Colon (tissue), 2 donors: Measurements from ENCODE around the gene CA4.

ENCODE experiments used
- FAIRE-seq: peaks from 2 replicates; lab custom pipeline; 2012; peaks lifted over from hg19 to GRCh38; lab: Jason Lieb, UNC
- donor health status: control.
- donor health status: control.

Gene CA4

DNA sequence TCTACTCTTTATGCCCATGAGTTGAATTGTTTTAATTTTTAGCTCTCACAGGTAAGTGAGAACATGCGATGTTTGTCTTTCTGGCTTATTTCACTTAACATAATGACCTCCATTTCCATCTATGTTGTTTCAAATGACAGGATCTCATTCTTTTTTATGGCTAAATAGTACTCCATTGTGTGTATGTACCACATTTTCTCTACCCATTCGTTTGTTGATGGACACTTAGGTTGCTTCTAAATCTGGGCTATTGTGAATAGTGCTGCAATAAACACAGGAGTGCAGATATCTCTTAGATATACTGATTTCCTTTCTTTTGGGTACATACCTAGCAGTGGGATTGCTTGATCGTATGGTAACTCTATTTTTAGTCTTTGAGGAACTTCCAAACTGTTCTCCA, 19.3 kb upstream of the CA4 start:
- no peak for FAIRE-seq

- no peak for FAIRE-seq
Observed at GRCh38 chr17:60134396-60135150, 15.2 kb upstream of the CA4 start.

DNA sequence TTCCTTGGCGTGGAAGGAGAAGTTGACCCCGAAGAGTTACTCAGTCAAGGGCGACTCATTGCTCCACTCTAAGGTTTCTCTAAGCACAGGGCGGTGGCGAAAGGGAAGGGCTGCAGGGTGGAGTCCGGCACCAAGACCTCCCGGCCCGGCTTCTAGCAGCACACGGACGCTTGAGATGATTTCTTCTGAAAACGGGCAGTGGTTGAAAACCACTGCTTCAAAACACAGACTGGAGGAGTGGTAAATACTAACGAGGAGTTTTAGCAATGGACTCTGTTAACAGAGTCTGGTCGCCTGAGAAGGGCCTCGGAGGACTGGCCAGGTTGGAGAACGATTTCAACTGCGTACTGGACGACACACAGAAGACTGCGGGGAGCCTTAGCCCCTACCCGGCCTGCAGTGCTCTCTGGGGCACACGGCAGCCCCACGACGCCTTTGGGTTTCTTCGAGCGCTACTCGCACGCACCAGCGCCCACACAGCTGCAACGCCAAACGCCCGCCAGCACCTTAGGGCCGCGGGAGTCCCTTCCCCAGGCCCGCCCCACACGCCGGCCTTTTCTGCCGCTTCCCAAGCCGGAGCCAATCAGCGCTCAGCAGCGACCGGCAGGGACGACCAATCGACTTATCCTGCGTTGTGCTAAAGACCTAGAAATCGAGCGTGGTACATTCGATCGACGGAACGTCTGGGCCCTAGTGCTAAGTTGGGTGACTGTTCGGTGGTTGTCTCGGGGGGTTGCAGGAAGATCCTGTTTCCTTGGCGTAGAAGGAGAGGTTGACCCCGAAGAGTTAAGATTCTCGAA, 14.4 kb upstream of the CA4 start:
- FAIRE-seq, result no peak

- no peak for FAIRE-seq
Observed at GRCh38 chr17:60135951-60136666, 13.7 kb upstream of the CA4 start.

- no peak for FAIRE-seq
Observed at GRCh38 chr17:60137731-60138130, 12.0 kb upstream of the CA4 start.

GRCh38 chr17:60138769-60139437, 10.9 kb upstream of the CA4 start:
- no peak for FAIRE-seq

- no peak for FAIRE-seq
Observed at GRCh38 chr17:60139438-60140285, 10.1 kb upstream of the CA4 start.

DNA sequence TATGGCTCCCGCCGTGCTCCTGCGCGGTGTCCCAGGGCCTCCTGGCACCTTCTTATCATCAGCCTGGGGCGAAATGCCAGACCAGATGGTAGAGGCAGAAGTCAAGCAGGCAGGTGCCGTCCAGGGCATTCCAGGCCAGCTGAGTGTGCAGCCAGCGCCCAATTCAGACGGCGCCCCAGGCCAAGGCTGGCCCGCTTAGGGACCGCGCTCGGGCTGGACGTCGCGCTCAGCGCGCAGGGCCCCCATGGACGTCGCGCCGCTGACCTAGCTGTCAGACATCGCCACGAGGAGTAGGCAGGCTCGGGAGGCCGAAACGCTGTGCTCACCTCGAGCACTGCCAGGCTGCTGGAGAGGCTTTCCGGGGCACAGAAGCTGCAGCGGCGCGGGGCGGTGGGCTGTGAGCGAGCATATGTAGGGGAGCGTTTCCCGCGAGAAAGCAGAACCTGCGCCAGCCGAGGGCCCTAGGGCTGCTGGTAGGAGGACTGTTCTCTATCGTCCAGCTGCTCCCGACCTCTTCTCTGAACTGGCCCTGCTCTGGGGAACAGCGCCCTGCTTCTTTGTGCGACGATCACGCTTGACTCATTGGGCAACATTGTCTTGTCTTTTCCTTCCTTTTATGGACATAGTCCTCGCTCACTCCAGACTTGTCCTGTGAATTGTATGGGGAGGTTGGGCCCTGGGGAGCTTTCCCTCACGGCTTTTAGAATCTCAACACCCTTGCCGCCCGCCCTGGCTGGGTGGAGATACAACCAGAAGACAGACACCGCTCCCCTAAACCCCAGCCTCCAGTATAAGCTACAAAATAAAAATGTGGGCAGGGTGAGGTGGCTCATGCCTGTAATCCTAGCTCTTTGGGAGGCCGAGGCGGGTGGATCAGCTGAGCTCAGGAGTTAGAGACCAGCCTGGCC, 8.4 kb upstream of the CA4 start:
- FAIRE-seq, result no peak

- no peak for FAIRE-seq
Observed at GRCh38 chr17:60142872-60143499, 6.8 kb upstream of the CA4 start.

- no peak for FAIRE-seq
Observed at GRCh38 chr17:60145006-60145935, 4.5 kb upstream of the CA4 start.

DNA sequence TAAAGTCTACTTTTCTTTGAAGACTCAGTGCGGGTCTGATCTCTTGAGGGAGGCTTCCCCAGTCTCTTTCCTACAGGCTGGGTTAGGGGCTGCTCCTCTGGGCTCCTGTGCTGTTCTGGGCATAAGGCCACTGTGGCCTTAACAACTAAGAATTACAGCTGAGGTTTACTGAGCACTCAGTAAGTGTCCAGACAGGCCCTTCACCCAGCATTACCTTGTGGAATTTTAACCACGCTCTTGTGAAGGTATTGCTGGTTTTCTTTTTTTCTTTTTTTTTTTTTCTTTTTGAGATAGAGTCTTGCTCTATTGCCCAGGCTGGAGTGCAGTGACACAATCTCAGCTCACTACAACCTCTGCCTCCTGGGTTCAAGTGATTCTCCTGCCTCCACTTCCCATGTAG, 3.6 kb upstream of the CA4 start:
- no peak for FAIRE-seq

DNA sequence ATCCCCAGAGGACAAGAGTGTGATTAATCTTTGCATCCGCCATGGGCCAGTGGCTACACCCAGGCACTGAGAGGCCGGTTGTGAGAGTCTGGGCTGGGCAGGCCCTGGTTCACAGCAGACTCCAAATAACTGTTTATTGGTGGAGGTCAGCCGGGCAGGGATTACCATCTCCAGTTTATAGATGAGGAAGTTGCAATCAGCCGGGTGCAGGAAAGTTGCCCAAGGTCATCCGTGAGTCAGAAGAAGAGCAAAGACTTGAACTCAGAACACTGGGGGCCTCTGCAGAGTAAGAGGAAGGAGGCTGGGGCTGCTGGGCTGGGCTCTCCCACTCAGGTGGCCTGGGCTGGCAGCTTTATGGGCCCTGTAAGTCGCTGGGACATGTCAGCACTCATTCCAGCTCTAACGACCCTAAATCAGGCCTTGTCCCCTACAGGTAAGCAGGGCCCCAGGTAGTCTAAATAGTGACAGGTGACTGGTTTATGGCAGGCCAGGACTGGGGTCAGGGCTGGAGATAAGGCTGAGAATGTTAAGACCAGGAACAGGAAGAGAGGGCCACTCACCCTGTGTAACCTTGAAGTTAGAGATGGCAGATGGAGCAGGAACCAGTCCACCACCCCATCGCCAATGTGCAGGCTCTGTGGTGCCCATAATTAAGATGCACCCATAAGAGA, 2.1 kb upstream of the CA4 start:
- no peak for FAIRE-seq

- no peak for FAIRE-seq
Observed at GRCh38 chr17:60148373-60148772, 1.4 kb upstream of the CA4 start.

DNA sequence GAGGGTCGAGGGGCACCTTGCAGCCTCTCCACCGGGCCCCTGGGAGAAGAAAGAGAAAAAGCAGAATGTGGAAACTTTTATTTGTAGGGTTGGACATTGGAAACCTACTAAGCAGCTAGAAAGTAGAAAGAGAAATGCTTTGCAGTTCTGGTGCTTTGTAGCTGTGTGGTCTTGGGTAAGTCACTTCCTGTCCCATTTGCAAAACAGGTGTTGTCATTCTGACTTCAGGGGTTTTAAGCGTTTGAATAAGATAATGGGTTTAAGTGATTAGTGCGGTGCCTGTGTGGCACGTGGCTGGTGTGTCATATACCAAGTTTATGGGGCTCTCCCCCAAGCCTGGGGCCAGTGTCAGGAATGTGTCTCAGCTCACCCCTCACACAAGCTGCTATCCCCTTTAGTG, 1.6 kb downstream of the CA4 start:
- FAIRE-seq, result no peak

GRCh38 chr17:60153606-60154390, 4.0 kb downstream of the CA4 start:
- no peak for FAIRE-seq

DNA sequence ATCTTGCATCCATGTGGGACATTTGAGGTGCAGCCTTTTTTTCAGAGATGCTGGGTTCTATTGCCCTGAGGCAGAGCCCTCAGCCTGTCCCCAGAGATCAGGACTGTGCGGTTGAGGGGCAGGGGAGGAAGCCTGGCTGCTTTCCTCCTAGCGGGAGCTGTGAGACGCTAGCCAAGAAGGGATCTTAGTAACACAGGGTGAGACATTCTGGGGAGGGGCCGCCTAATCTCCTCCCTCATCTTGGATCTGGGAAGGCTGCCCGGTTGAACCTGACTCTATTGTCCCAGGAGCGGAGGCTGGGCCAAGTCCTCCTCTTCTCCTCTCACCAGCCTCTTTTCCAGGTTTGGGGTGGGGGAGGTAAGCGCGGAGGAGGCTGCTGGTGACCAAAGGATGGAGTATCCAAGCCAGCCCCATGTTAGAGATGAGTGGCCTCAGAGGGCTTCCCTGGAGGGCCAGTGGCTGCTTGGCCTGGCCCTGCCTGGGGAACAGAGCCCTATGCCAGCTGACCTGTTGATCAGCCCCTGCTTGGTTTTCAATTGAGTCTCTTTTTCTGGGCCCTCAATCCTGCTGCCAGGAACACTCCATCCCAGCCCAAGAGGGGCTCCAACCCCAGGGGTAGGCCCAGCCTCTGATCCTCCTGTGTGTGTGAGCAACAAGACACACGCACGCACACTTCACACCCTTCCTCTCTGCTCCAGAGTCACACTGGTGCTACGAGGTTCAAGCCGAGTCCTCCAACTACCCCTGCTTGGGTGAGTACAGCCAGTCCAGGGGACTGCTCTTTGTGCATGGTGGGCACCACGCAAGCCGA, 5.0 kb downstream of the CA4 start:
- no peak for FAIRE-seq

DNA sequence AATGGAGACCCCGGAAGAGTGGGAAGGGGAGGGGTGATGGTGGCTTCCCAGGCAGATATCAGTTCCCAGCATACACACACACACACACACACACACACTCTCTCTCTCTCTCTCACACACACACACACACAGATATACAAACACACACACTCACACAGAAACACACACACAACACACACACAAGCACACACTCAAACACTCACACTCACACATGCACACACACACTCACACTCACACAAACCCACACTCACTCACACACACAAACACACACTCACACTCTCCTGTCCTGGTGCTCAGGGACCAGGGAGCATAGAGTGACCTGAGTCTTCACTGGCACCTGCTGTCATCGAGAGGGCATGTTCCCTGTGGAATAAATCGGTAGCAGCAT, 5.6 kb downstream of the CA4 start:
- no peak for FAIRE-seq
